Tibial nerve (tissue), 4 donors: ENCODE data around the gene SERPINB4.

Experiments
- EP300 ChIP-seq, 2 donors: sonication (generic); formaldehyde crosslinking; IDR thresholded peaks; one replicate each; pipeline ENCODE4 v1.6.1; 2017; ENCODE audit warnings: antibody characterized with exemption in 2 of 2, mild to moderate bottlenecking in 1 of 2
- POLR2A ChIP-seq, 2 donors: fragments of 450-650 bp; IDR thresholded peaks; one replicate each; pipeline ENCODE4 v1.6.1; 2017; ENCODE audit warnings: antibody characterized with exemption in 2 of 2, mild to moderate bottlenecking in 2 of 2, moderate library complexity in 2 of 2
- TF ChIP-seq, protein P1 (sequence below), 5 experiments: fragments of 200-600 bp in 3 of 5; fragments of 450-650 bp in 2 of 5; sonication (generic) in 3 of 5; IDR thresholded peaks; one replicate each; pipeline ENCODE4 v1.5.1; 2016 to 2019; ENCODE audit warnings: antibody characterized with exemption in 5 of 5, mild to moderate bottlenecking in 3 of 5, moderate library complexity in 2 of 5

DNA sequence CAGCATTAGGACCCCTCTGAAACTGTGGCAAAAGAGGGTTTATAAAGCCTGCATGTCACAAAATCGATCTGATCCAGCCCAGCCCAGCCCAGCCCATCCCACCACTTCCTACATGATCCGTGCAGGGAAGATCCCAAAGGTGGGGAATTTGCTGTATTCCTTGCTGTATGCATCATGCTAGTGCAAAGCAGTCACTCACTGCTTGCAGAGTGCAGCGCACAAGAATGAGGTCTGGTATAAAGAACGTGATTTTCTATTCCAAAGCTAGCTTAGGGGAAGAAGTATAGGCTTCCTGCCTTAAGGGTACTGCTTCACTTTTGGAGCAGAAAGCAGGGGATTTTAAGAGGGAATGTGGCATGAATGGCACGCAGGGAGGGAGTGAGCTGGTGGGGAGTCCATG lies 39.8 kb upstream of the SERPINB4 start:
- TF ChIP-seq, protein P1, sequence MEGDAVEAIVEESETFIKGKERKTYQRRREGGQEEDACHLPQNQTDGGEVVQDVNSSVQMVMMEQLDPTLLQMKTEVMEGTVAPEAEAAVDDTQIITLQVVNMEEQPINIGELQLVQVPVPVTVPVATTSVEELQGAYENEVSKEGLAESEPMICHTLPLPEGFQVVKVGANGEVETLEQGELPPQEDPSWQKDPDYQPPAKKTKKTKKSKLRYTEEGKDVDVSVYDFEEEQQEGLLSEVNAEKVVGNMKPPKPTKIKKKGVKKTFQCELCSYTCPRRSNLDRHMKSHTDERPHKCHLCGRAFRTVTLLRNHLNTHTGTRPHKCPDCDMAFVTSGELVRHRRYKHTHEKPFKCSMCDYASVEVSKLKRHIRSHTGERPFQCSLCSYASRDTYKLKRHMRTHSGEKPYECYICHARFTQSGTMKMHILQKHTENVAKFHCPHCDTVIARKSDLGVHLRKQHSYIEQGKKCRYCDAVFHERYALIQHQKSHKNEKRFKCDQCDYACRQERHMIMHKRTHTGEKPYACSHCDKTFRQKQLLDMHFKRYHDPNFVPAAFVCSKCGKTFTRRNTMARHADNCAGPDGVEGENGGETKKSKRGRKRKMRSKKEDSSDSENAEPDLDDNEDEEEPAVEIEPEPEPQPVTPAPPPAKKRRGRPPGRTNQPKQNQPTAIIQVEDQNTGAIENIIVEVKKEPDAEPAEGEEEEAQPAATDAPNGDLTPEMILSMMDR (IDR thresholded peaks at IDR 0.05): no peak
- TF ChIP-seq EP300 (IDR thresholded peaks at IDR 0.05): no peak
- no peak for TF ChIP-seq POLR2A (IDR thresholded peaks at IDR 0.05)
